Measurements from ENCODE around the gene GPC5.

Gene GPC5

GRCh38 chr13:91459485-91459884, 61.1 kb downstream of the GPC5 start:
- TF ChIP-seq ZNF274 (IDR thresholded peaks at IDR 0.05; ENCODE audit: low read depth, low read length), result no peak
- H3K4me3 ChIP-seq (ENCODE audit: low read length), result no peak overlapping the region

GRCh38 chr13:91464336-91464735, 65.9 kb downstream of the GPC5 start:
- H3K4me3 ChIP-seq (ENCODE audit: low read length), result no peak overlapping the region

GRCh38 chr13:91467236-91467635, 68.8 kb downstream of the GPC5 start:
- TF ChIP-seq ZNF274 (IDR thresholded peaks at IDR 0.05; ENCODE audit: low read depth, low read length), result no peak
- H3K4me3 ChIP-seq (ENCODE audit: low read length), result no peak overlapping the region

More at GRCh38 chr13:91464336-91464735, 65.9 kb downstream of the GPC5 start:
- no peak for TF ChIP-seq ZNF274 (IDR thresholded peaks at IDR 0.05; ENCODE audit: low read depth, low read length)

- TF ChIP-seq ZNF274 (IDR thresholded peaks at IDR 0.05; ENCODE audit: low read depth, low read length), result no peak
Measured at GRCh38 chr13:91468301-91468700, 69.9 kb downstream of the GPC5 start.

GRCh38 chr13:91470084-91470621, 71.7 kb downstream of the GPC5 start:
- no peak for TF ChIP-seq ZNF274 (IDR thresholded peaks at IDR 0.05; ENCODE audit: low read depth, low read length)

More at GRCh38 chr13:91468301-91468700, 69.9 kb downstream of the GPC5 start:
- H3K4me3 ChIP-seq (ENCODE audit: low read length), result no peak overlapping the region

GRCh38 chr13:91470681-91471080, 72.3 kb downstream of the GPC5 start:
- no peak for TF ChIP-seq ZNF274 (IDR thresholded peaks at IDR 0.05; ENCODE audit: low read depth, low read length)
- H3K4me3 ChIP-seq (ENCODE audit: low read length), result no peak overlapping the region

More at GRCh38 chr13:91470084-91470621, 71.7 kb downstream of the GPC5 start:
- no peak overlapping the region for H3K4me3 ChIP-seq (ENCODE audit: low read length)

GRCh38 chr13:91482427-91482826, 84.0 kb downstream of the GPC5 start:
- TF ChIP-seq ZNF274 (IDR thresholded peaks at IDR 0.05; ENCODE audit: low read depth, low read length), result no peak
- H3K4me3 ChIP-seq (ENCODE audit: low read length), result no peak overlapping the region

- H3K4me3 ChIP-seq (ENCODE audit: low read length), result no peak overlapping the region
- TF ChIP-seq ZNF274 (IDR thresholded peaks at IDR 0.05; ENCODE audit: low read depth, low read length), result no peak
Measured at GRCh38 chr13:91491980-91492379, 93.6 kb downstream of the GPC5 start.

- no peak overlapping the region for H3K4me3 ChIP-seq (ENCODE audit: low read length)
- no peak for TF ChIP-seq ZNF274 (IDR thresholded peaks at IDR 0.05; ENCODE audit: low read depth, low read length)
Measured at GRCh38 chr13:91493442-91493841, 95.0 kb downstream of the GPC5 start.

- no peak for TF ChIP-seq ZNF274 (IDR thresholded peaks at IDR 0.05; ENCODE audit: low read depth, low read length)
- no peak overlapping the region for H3K4me3 ChIP-seq (ENCODE audit: low read length)
Measured at GRCh38 chr13:91498298-91498697, 99.9 kb downstream of the GPC5 start.

GRCh38 chr13:91504216-91504615, 105.8 kb downstream of the GPC5 start:
- H3K4me3 ChIP-seq (ENCODE audit: low read length), result no peak overlapping the region
- no peak for TF ChIP-seq ZNF274 (IDR thresholded peaks at IDR 0.05; ENCODE audit: low read depth, low read length)

GRCh38 chr13:91506759-91507158, 108.3 kb downstream of the GPC5 start:
- TF ChIP-seq ZNF274 (IDR thresholded peaks at IDR 0.05; ENCODE audit: low read depth, low read length), result no peak
- no peak overlapping the region for H3K4me3 ChIP-seq (ENCODE audit: low read length)

- no peak overlapping the region for H3K4me3 ChIP-seq (ENCODE audit: low read length)
- TF ChIP-seq ZNF274 (IDR thresholded peaks at IDR 0.05; ENCODE audit: low read depth, low read length), result no peak
Measured at GRCh38 chr13:91510058-91510457, 111.6 kb downstream of the GPC5 start.

GRCh38 chr13:91513790-91514189, 115.4 kb downstream of the GPC5 start:
- no peak for TF ChIP-seq ZNF274 (IDR thresholded peaks at IDR 0.05; ENCODE audit: low read depth, low read length)
- H3K4me3 ChIP-seq (ENCODE audit: low read length), result no peak overlapping the region

GRCh38 chr13:91516799-91517198, 118.4 kb downstream of the GPC5 start:
- no peak overlapping the region for H3K4me3 ChIP-seq (ENCODE audit: low read length)
- no peak for TF ChIP-seq ZNF274 (IDR thresholded peaks at IDR 0.05; ENCODE audit: low read depth, low read length)

GRCh38 chr13:91520952-91521351, 122.5 kb downstream of the GPC5 start:
- no peak for TF ChIP-seq ZNF274 (IDR thresholded peaks at IDR 0.05; ENCODE audit: low read depth, low read length)

More at GRCh38 chr13:91520952-91521351, 122.5 kb downstream of the GPC5 start:
- H3K4me3 ChIP-seq (ENCODE audit: low read length), result no peak overlapping the region

Data from GM08714 (cell line).